Measurements from ENCODE around the gene YIPF2. TPM values are rescaled to one million over a fixed set of nuclear protein-coding genes. Genes with fewer than 3 reads are reported as not detected.
A peak's percentile ranks its signal among the peaks of the same experiment; 100 is the strongest.

YIPF2 gene
- total RNA-seq, 1 experiment from 2014 or later: 126 TPM

DNA sequence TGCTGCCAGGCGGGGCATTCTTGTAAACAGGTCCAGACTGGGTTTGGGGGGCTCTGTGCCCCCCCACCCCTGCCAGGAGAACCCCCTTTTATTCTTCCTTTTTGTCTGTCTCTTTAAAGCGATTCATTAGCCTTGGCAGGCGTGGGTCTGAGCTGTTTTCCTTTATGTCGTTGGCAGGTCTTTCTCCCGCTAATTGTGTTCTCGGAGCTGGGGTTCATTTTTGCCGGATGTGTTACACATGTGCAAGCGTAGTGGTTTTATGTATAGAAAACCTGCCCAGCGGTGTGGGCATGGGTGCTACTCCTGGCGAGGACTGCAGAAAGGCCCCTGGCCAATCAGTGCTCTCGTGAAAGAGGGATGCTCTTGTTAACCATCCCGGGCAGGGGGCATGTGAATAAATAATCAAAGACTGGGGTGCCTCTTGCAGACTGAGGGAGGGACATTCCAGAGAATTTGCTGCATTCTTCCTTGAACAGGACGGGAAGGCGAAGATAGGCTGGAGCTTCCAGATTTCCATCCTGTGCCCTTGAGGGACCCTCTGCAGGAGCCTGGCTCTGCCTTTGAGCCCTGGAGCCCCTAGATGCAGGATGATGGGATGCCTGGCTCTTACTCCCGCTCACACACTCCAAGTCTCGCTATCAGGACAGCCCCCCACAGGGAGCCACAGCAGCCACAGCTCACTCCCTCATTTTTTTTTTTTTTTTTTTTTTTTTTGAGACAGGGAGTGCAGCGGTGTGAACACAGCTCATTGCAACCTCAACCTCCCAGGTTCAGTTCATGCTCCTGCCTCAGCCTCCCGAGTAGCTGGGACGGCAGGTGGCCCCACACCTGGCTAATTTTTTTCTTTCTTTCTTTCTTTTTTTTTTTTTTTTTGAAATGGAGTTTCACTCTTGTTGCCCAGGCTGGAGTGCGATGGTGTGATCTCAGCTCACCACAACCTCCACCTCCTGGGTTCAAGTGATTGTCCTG lies 43.0 kb downstream of the YIPF2 start:
- POLR2A ChIA-PET (ENCODE audit: unreplicated experiment): interaction anchor here (0.7 kb wide), 1 partner anchor 8 kb away, joined by 4 read pairs; no protein-coding TSS in a partner anchor
- Histone ChIP-seq H3F3A (ENCODE audit: low read length, unreplicated experiment) (no peaks in the 10 kb centered on the region), H3K27ac (ENCODE audit: low read length) (no peak overlapping the region), H3K27me3 (ENCODE audit: low read length) (no peaks in the 10 kb centered on the region), H4K20me1 (ENCODE audit: low read length) (no peaks in the 10 kb centered on the region), H3K79me2 (ENCODE audit: low read length) (peaks cover 84% of the 10 kb centered on the region), H3K9me3 (ENCODE audit: low read length) (no peaks in the 10 kb centered on the region), H3K4me2 (ENCODE audit: low read length) (no peak overlapping the region), H3K4me3 (ENCODE audit: low read length) (no peak overlapping the region), H3K36me3 (ENCODE audit: low read depth, low read length) (no peaks in the 10 kb centered on the region), H3K4me1 (ENCODE audit: insufficient read depth, low read length) (peaks cover 7% of the 10 kb centered on the region; the same call in 1 of the 2 replicates), H3K9me2 (replicated peaks; ENCODE audit: low read length) (no peaks in the 10 kb centered on the region), H3K9ac (ENCODE audit: low read length) (no peak overlapping the region), H2AFZ (ENCODE audit: low read length) (no peak overlapping the region)
- no peak for DNase-seq
- intact Hi-C loops (cut with micrococcal nuclease): no loop called here
- ATAC-seq: no peak
- CTCF ChIA-PET: interaction anchor here (0.7 kb wide), 2 partner anchors 11 to 93 kb away, joined by 9 read pairs; no protein-coding TSS in a partner anchor
- no peak for TF ChIP-seq EZH2phosphoT487 (IDR thresholded peaks at IDR 0.05; ENCODE audit: borderline replicate concordance, low read length)
- no peak for TF ChIP-seq EZH2 (IDR thresholded peaks at IDR 0.05; ENCODE audit: low read length, unreplicated experiment)
- TF ChIP-seq CTCF (conservative IDR thresholded peaks at IDR 0.05; ENCODE audit: low read depth, low read length): no peak
- no TSS peak for BruUV-seq (replicated peaks)

DNA sequence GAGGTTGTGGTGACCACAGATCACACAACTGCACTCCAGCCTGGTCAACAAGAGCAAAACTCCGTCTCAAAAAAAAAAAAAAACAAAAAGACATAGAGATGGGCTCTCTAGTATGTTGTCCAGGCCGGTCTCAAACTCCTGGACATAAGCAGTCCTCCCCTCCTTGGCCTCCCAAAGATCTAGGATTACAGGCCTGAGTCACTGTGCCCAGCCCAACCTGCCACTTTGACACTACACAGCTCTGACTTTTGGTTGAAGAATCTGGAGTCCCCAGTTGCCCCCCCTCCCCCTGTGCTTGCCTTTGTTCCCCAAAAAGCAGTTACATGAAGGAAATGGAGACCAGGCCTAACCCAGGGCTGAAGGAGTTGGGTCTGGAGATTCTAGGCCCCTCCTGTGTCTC lies 44.2 kb downstream of the YIPF2 start:
- TF ChIP-seq CTCF (conservative IDR thresholded peaks at IDR 0.05; ENCODE audit: low read depth, low read length) (no peak), EZH2 (IDR thresholded peaks at IDR 0.05; ENCODE audit: low read length, unreplicated experiment) (no peak), EZH2phosphoT487 (IDR thresholded peaks at IDR 0.05; ENCODE audit: borderline replicate concordance, low read length) (no peak)
- Histone ChIP-seq H4K20me1 (ENCODE audit: low read length) (no peaks in the 10 kb centered on the region), H3F3A (ENCODE audit: low read length, unreplicated experiment) (no peaks in the 10 kb centered on the region), H3K9ac (ENCODE audit: low read length) (no peak overlapping the region), H3K4me3 (ENCODE audit: low read length) (no peak overlapping the region), H2AFZ (ENCODE audit: low read length) (no peak overlapping the region), H3K79me2 (ENCODE audit: low read length) (peaks cover 91% of the 10 kb centered on the region), H3K36me3 (ENCODE audit: low read depth, low read length) (no peaks in the 10 kb centered on the region), H3K9me3 (ENCODE audit: low read length) (no peaks in the 10 kb centered on the region), H3K27ac (ENCODE audit: low read length) (no peak overlapping the region), H3K4me1 (ENCODE audit: insufficient read depth, low read length) (peaks cover 7% of the 10 kb centered on the region; the same call in 1 of the 2 replicates), H3K9me2 (replicated peaks; ENCODE audit: low read length) (no peaks in the 10 kb centered on the region), H3K27me3 (ENCODE audit: low read length) (no peaks in the 10 kb centered on the region), H3K4me2 (ENCODE audit: low read length) (no peak overlapping the region)
- CTCF ChIA-PET: interaction anchor here (0.7 kb wide), 1 partner anchor 13 kb away, joined by 4 read pairs; no protein-coding TSS in a partner anchor
- no TSS peak for BruUV-seq (replicated peaks)
- intact Hi-C loops (cut with micrococcal nuclease): no loop called here
- peak; percentile 78 for ATAC-seq
- POLR2A ChIA-PET (ENCODE audit: unreplicated experiment): interaction anchor here (0.6 kb wide), 1 partner anchor 320 kb away, joined by 3 read pairs; no protein-coding TSS in a partner anchor
- DNase-seq: peak; percentile 65

DNA sequence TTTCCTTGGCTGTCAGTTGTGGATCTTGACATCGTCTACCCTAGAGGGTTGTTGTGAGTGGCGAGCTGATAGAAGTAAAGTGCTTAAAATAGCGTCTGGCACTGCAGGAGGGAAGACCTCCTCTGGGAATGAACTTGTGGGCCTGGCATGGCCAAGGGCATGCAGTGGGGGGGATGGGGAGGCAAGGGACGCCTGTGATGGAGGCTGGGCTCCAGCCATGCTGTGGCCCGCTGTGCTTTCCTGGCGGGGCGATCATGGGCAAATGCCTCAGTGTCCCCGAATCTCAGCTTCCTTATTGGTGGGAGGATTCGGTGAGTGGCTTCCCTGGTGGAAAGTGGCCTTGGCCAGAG lies 46.4 kb downstream of the YIPF2 start:
- no peak overlapping the region for H3K27ac ChIP-seq (ENCODE audit: low read length)
- no peak overlapping the region for H3K9ac ChIP-seq (ENCODE audit: low read length)
- no peak overlapping the region for H3K4me2 ChIP-seq (ENCODE audit: low read length)
- BruUV-seq (replicated peaks): no TSS peak
- ATAC-seq (no peak), DNase-seq (no peak)
- no peaks in the 10 kb centered on the region for H3K9me3 ChIP-seq (ENCODE audit: low read length)
- CTCF ChIA-PET: no interaction called here
- intact Hi-C loops (cut with micrococcal nuclease): no loop called here
- H2AFZ ChIP-seq (ENCODE audit: low read length): no peak overlapping the region
- POLR2A ChIA-PET (ENCODE audit: unreplicated experiment): no interaction called here
- H3K79me2 ChIP-seq (ENCODE audit: low read length): peaks cover 93% of the 10 kb centered on the region
- H3K27me3 ChIP-seq (ENCODE audit: low read length): no peaks in the 10 kb centered on the region
- no peaks in the 10 kb centered on the region for H4K20me1 ChIP-seq (ENCODE audit: low read length)
- H3F3A ChIP-seq (ENCODE audit: low read length, unreplicated experiment): no peaks in the 10 kb centered on the region
- no peaks in the 10 kb centered on the region for H3K36me3 ChIP-seq (ENCODE audit: low read depth, low read length)
- H3K4me1 ChIP-seq (ENCODE audit: insufficient read depth, low read length): peaks cover 7% of the 10 kb centered on the region; the same call in 1 of the 2 replicates
- TF ChIP-seq EZH2 (IDR thresholded peaks at IDR 0.05; ENCODE audit: low read length, unreplicated experiment) (no peak), EZH2phosphoT487 (IDR thresholded peaks at IDR 0.05; ENCODE audit: borderline replicate concordance, low read length) (no peak), CTCF (conservative IDR thresholded peaks at IDR 0.05; ENCODE audit: low read depth, low read length) (no peak)
- no peaks in the 10 kb centered on the region for H3K9me2 ChIP-seq (replicated peaks; ENCODE audit: low read length)
- no peak overlapping the region for H3K4me3 ChIP-seq (ENCODE audit: low read length)

All from PC-3 (cell line).